ENCODE data around the gene STARD6. TPM values are rescaled to one million over a fixed set of nuclear protein-coding genes. Genes with fewer than 3 reads are reported as not detected.
A peak's percentile ranks its signal among the peaks of the same experiment; 100 is the strongest.

The STARD6 gene
- not detected for total RNA-seq

GRCh38 chr18:54357660-54358494 is at the start of gene STARD6, which contains the start of gene C18orf54:
TSS of gene STARD6 (minus strand) at chr18:54357858. CDS start at chr18:54354573, 3,285 bp downstream.
TSS of gene C18orf54 (plus strand) at chr18:54357906. CDS start at chr18:54360573, 2,667 bp downstream.
- intact Hi-C loops (cut with DNase I; ENCODE audit: low total_unique reads) = loop anchor here (10.0 kb wide), 1 partner anchor 83 kb away; no protein-coding TSS in a partner anchor

GRCh38 chr18:54405290-54405689 is 47.6 kb upstream of the STARD6 start:
- Histone ChIP-seq H3K4me3 (no peak overlapping the region), H3K27ac (no peak overlapping the region), H3K27me3 (no peaks in the 10 kb centered on the region), H3K4me1 (no peaks in the 10 kb centered on the region), H3K36me3 (no peaks in the 10 kb centered on the region), H3K9me3 (no peaks in the 10 kb centered on the region)
- DNase-seq = no peak
- in situ Hi-C loops (cut with MboI; ENCODE audit: low sequenced_read_pairs in 4 of 4) = no loop called here
- no peak for TF ChIP-seq POLR2A (IDR thresholded peaks at IDR 0.05)
- no peak for TF ChIP-seq CTCF (IDR thresholded peaks at IDR 0.05 in 4 of 5, conservative IDR thresholded peaks at IDR 0.05 in 1 of 5)
- intact Hi-C loops (cut with DNase I; ENCODE audit: low total_unique reads) = no loop called here
- ATAC-seq = no peak

More at GRCh38 chr18:54357660-54358494, at the start of gene STARD6, which contains the start of gene C18orf54:
- ATAC-seq (peak; percentile 86 to 94), DNase-seq (peak; percentile 54 to 64)
- Histone ChIP-seq H3K4me1 (peaks cover 6 to 10% of the 10 kb centered on the region in 2 donors), H3K27ac (peak within 1 kb of the TSS in 3 of 4 donors; percentile 51 to 56 (median 52)), H3K4me3 (peak within 1 kb of the TSS; percentile 63 to 87 (median 70)), H3K27me3 (peaks cover 0 to 19% (median 15%) of the 10 kb centered on the region in 3 donors), H3K36me3 (no peaks in the 10 kb centered on the region), H3K9me3 (no peaks in the 10 kb centered on the region)
- in situ Hi-C loops (cut with MboI; ENCODE audit: low sequenced_read_pairs in 4 of 4) = no loop called here
- TF ChIP-seq POLR2A (IDR thresholded peaks at IDR 0.05) (peak; percentile 9 to 11), CTCF (IDR thresholded peaks at IDR 0.05 in 4 of 5, conservative IDR thresholded peaks at IDR 0.05 in 1 of 5) (peak in 1 of 5 experiments; percentile 17)

GRCh38 chr18:54396760-54397159 is 39.1 kb upstream of the STARD6 start:
- in situ Hi-C loops (cut with MboI; ENCODE audit: low sequenced_read_pairs in 4 of 4) (no loop called here), intact Hi-C loops (cut with DNase I; ENCODE audit: low total_unique reads) (no loop called here)
- Histone ChIP-seq H3K4me1 (no peaks in the 10 kb centered on the region), H3K27me3 (no peaks in the 10 kb centered on the region), H3K9me3 (no peaks in the 10 kb centered on the region), H3K27ac (no peak overlapping the region), H3K36me3 (no peaks in the 10 kb centered on the region), H3K4me3 (no peak overlapping the region)
- DNase-seq = no peak
- ATAC-seq = no peak
- no peak for TF ChIP-seq POLR2A (IDR thresholded peaks at IDR 0.05)
- TF ChIP-seq CTCF (IDR thresholded peaks at IDR 0.05 in 4 of 5, conservative IDR thresholded peaks at IDR 0.05 in 1 of 5) = no peak

GRCh38 chr18:54393648-54394294 is 36.1 kb upstream of the STARD6 start:
- no peak overlapping the region for H3K27ac ChIP-seq
- ATAC-seq (no peak), DNase-seq (no peak)
- intact Hi-C loops (cut with DNase I; ENCODE audit: low total_unique reads) (no loop called here), in situ Hi-C loops (cut with MboI; ENCODE audit: low sequenced_read_pairs in 4 of 4) (no loop called here)
- H3K9me3 ChIP-seq = no peaks in the 10 kb centered on the region
- H3K4me1 ChIP-seq = no peaks in the 10 kb centered on the region
- H3K36me3 ChIP-seq = no peaks in the 10 kb centered on the region
- no peak overlapping the region for H3K4me3 ChIP-seq
- TF ChIP-seq CTCF (IDR thresholded peaks at IDR 0.05 in 4 of 5, conservative IDR thresholded peaks at IDR 0.05 in 1 of 5) = no peak
- no peak for TF ChIP-seq POLR2A (IDR thresholded peaks at IDR 0.05)
- no peaks in the 10 kb centered on the region for H3K27me3 ChIP-seq
